ENCODE results near the gene MAP3K13.

The MAP3K13 gene

DNA sequence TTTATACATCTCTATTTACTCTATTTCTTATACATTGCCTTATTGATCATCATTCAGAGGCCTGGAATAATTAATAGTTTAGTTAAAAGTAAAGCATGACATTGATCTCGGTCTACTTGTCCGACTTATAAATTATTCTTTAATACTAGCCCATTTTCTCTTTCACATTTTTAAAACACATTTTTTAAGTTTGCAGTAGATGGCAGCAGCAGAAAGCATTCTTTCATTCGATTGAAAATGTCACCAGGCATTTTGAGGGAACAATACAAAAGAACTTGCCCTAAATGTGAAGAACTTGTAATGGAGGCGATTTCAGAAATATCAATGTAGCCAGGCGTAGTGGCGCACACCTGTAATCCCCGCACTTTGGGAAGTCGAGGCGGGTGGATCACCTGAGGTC is 15.5 kb upstream of the MAP3K13 start:
- H2AFZ ChIP-seq (ENCODE audit: low read length) = no peak overlapping the region
- no peak overlapping the region for H3K27ac ChIP-seq (ENCODE audit: low read depth, low read length, poor library complexity, severe bottlenecking)
- no peaks in the 10 kb centered on the region for H3K4me1 ChIP-seq (ENCODE audit: insufficient read depth, low read length, severe bottlenecking)
- no peak overlapping the region for H3K4me3 ChIP-seq (ENCODE audit: low read depth, low read length, poor library complexity, severe bottlenecking)
- no peak overlapping the region for H3K9ac ChIP-seq (ENCODE audit: low read length)
- no peaks in the 10 kb centered on the region for H3K36me3 ChIP-seq (ENCODE audit: insufficient read depth, low read length)
- H3K79me2 ChIP-seq (ENCODE audit: insufficient read depth, low read length) = no peaks in the 10 kb centered on the region
- H3K9me2 ChIP-seq (ENCODE audit: low read depth, low read length) = no peaks in the 10 kb centered on the region
- no peaks in the 10 kb centered on the region for H3F3A ChIP-seq (ENCODE audit: insufficient read depth, low read length)
- TF ChIP-seq, protein P1, sequence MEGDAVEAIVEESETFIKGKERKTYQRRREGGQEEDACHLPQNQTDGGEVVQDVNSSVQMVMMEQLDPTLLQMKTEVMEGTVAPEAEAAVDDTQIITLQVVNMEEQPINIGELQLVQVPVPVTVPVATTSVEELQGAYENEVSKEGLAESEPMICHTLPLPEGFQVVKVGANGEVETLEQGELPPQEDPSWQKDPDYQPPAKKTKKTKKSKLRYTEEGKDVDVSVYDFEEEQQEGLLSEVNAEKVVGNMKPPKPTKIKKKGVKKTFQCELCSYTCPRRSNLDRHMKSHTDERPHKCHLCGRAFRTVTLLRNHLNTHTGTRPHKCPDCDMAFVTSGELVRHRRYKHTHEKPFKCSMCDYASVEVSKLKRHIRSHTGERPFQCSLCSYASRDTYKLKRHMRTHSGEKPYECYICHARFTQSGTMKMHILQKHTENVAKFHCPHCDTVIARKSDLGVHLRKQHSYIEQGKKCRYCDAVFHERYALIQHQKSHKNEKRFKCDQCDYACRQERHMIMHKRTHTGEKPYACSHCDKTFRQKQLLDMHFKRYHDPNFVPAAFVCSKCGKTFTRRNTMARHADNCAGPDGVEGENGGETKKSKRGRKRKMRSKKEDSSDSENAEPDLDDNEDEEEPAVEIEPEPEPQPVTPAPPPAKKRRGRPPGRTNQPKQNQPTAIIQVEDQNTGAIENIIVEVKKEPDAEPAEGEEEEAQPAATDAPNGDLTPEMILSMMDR (IDR thresholded peaks at IDR 0.05; ENCODE audit: low read length) = no peak
- TF ChIP-seq EZH2 (IDR thresholded peaks at IDR 0.05; ENCODE audit: borderline replicate concordance, low read length) = no peak
- H3K27me3 ChIP-seq (ENCODE audit: insufficient read depth, low read length) = no peaks in the 10 kb centered on the region
- H3K9me3 ChIP-seq (ENCODE audit: low read length) = no peaks in the 10 kb centered on the region
- no peak overlapping the region for H3K4me2 ChIP-seq (ENCODE audit: low read length)
- no peaks in the 10 kb centered on the region for H4K20me1 ChIP-seq (ENCODE audit: insufficient read depth, low read length)

DNA sequence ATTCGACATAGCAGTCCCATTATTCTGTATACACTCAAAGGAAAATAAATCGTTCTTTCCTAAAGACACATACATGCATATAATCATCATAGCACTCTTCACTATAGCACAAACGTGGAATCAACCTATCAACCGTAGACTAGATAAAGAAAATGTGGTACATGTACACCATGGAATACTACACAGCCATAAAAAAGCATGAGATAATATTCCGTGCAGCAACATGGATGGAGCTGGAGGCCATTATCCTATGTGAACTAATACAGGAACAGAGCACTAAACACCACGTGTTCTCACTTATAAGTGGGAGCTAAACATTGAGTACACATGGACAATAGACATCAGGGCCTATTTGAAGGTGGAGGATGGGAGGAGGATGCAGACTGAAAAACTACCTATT is 12.1 kb upstream of the MAP3K13 start:
- Histone ChIP-seq H3K36me3 (ENCODE audit: insufficient read depth, low read length) (no peaks in the 10 kb centered on the region), H3K79me2 (ENCODE audit: insufficient read depth, low read length) (no peaks in the 10 kb centered on the region), H2AFZ (ENCODE audit: low read length) (no peak overlapping the region), H3K9me2 (ENCODE audit: low read depth, low read length) (no peaks in the 10 kb centered on the region), H4K20me1 (ENCODE audit: insufficient read depth, low read length) (no peaks in the 10 kb centered on the region), H3K9ac (ENCODE audit: low read length) (no peak overlapping the region), H3K9me3 (ENCODE audit: low read length) (no peaks in the 10 kb centered on the region), H3K4me2 (ENCODE audit: low read length) (no peak overlapping the region), H3K4me3 (ENCODE audit: low read depth, low read length, poor library complexity, severe bottlenecking) (no peak overlapping the region), H3K27me3 (ENCODE audit: insufficient read depth, low read length) (no peaks in the 10 kb centered on the region), H3K4me1 (ENCODE audit: insufficient read depth, low read length, severe bottlenecking) (no peaks in the 10 kb centered on the region), H3F3A (ENCODE audit: insufficient read depth, low read length) (no peaks in the 10 kb centered on the region), H3K27ac (ENCODE audit: low read depth, low read length, poor library complexity, severe bottlenecking) (no peak overlapping the region)
- TF ChIP-seq EZH2 (IDR thresholded peaks at IDR 0.05; ENCODE audit: borderline replicate concordance, low read length) = no peak
- TF ChIP-seq, protein P1 (IDR thresholded peaks at IDR 0.05; ENCODE audit: low read length) = no peak

GRCh38 chr3:185351396-185351795 is 11.5 kb upstream of the MAP3K13 start:
- no peak overlapping the region for H3K9ac ChIP-seq (ENCODE audit: low read length)
- no peaks in the 10 kb centered on the region for H3K27me3 ChIP-seq (ENCODE audit: insufficient read depth, low read length)
- H3K9me2 ChIP-seq (ENCODE audit: low read depth, low read length) = no peaks in the 10 kb centered on the region
- H2AFZ ChIP-seq (ENCODE audit: low read length) = no peak overlapping the region
- H3K9me3 ChIP-seq (ENCODE audit: low read length) = no peaks in the 10 kb centered on the region
- H3K27ac ChIP-seq (ENCODE audit: low read depth, low read length, poor library complexity, severe bottlenecking) = no peak overlapping the region
- H4K20me1 ChIP-seq (ENCODE audit: insufficient read depth, low read length) = no peaks in the 10 kb centered on the region
- H3K4me1 ChIP-seq (ENCODE audit: insufficient read depth, low read length, severe bottlenecking) = no peaks in the 10 kb centered on the region
- H3K36me3 ChIP-seq (ENCODE audit: insufficient read depth, low read length) = no peaks in the 10 kb centered on the region
- no peaks in the 10 kb centered on the region for H3K79me2 ChIP-seq (ENCODE audit: insufficient read depth, low read length)
- TF ChIP-seq, protein P1 (IDR thresholded peaks at IDR 0.05; ENCODE audit: low read length) = no peak
- TF ChIP-seq EZH2 (IDR thresholded peaks at IDR 0.05; ENCODE audit: borderline replicate concordance, low read length) = no peak
- no peaks in the 10 kb centered on the region for H3F3A ChIP-seq (ENCODE audit: insufficient read depth, low read length)
- H3K4me2 ChIP-seq (ENCODE audit: low read length) = no peak overlapping the region
- no peak overlapping the region for H3K4me3 ChIP-seq (ENCODE audit: low read depth, low read length, poor library complexity, severe bottlenecking)
